IMR-90 (cell line): Measurements from ENCODE around the gene SP2. TPM values are rescaled to one million over a fixed set of nuclear protein-coding genes. Genes with fewer than 3 reads are reported as not detected.

Experiments
- ATAC-seq: fragments of 200-7000 bp; cut with Tn5 transposase; 2 replicates; pipeline ENCODE4 v1.9.1; 2020; ENCODE audit warnings: low read depth, mild to moderate bottlenecking, moderate library complexity
- BruUV-seq: library from RNA; stranded (reverse); fragments of 400-500 nt; replicated peaks from 2 replicates; lab custom pipeline; 2021; lab: Mats Ljungman, UMichigan
- CTCF ChIA-PET: fragments of 300-600 bp; formaldehyde crosslinking; extraction: SDS; loops from one replicate; lab custom pipeline; 2021; ENCODE audit warnings: antibody characterized with exemption; lab: Yijun Ruan, JAX
- POLR2A ChIA-PET: fragments of 300-600 bp; sonication (Branson Sonifier 250); formaldehyde crosslinking; loops from one replicate; lab custom pipeline; 2022; ENCODE audit warnings: antibody characterized with exemption; ENCODE audit not compliant: unreplicated experiment; lab: Charles Lee
- DNase-seq: peaks from one replicate; pipeline ENCODE4 v3.0.0; 2013
- H2AFZ ChIP-seq: replicated peaks from 2 replicates; pipeline ENCODE3; 2013; ENCODE audit warnings: low read length, mild to moderate bottlenecking; ENCODE audit not compliant: poor library complexity
- H2AK5ac ChIP-seq: 2 replicates; pipeline ENCODE4 v1.6.1; 2013; ENCODE audit warnings: low read depth, low read length, inconsistent platforms
- H2AK9ac ChIP-seq: replicated peaks from 2 replicates; pipeline ENCODE3; 2013; ENCODE audit warnings: mild to moderate bottlenecking, low read depth, low read length, moderate library complexity; ENCODE audit not compliant: poor library complexity
- H2BK120ac ChIP-seq: 2 replicates; pipeline ENCODE4 v1.6.1; 2013; ENCODE audit warnings: low read depth, low read length, inconsistent platforms
- H2BK15ac ChIP-seq: 3 replicates; pipeline ENCODE4 v1.6.1; 2013; ENCODE audit warnings: low read depth, low read length, inconsistent platforms
- H2BK20ac ChIP-seq: 2 replicates; pipeline ENCODE4 v1.6.1; 2013; ENCODE audit warnings: low read depth, mild to moderate bottlenecking, inconsistent platforms, low read length, moderate library complexity
- H2BK5ac ChIP-seq: 2 replicates; pipeline ENCODE4 v1.6.1; 2013; ENCODE audit warnings: mild to moderate bottlenecking, low read depth, low read length, inconsistent platforms; ENCODE audit not compliant: poor library complexity, severe bottlenecking
- H3K14ac ChIP-seq: replicated peaks from 2 replicates; pipeline ENCODE4 v1.6.1; 2013; ENCODE audit warnings: low read depth, low read length, inconsistent platforms
- H3K18ac ChIP-seq: 2 replicates; pipeline ENCODE4 v1.6.1; 2013; ENCODE audit warnings: low read depth, low read length, control low read depth
- H3K23ac ChIP-seq: 2 replicates; pipeline ENCODE4 v1.6.1; 2013; ENCODE audit warnings: low read depth, low read length, inconsistent platforms
- H3K27ac ChIP-seq: 2 replicates; pipeline ENCODE4 v1.5.1; 2013; ENCODE audit warnings: mild to moderate bottlenecking, control low read depth, low read length; ENCODE audit not compliant: insufficient read depth
- H3K27me3 ChIP-seq: 2 replicates; pipeline ENCODE4 v1.6.1; 2013; ENCODE audit warnings: low read length; ENCODE audit not compliant: control insufficient read depth, insufficient read depth
- H3K36me3 ChIP-seq: 2 replicates; pipeline ENCODE4 v1.6.1; 2013; ENCODE audit warnings: low read length, mixed read lengths; ENCODE audit not compliant: control insufficient read depth, insufficient read depth
- H3K4ac ChIP-seq: 2 replicates; pipeline ENCODE4 v1.6.1; 2013; ENCODE audit warnings: low read depth, low read length, inconsistent platforms
- H3K4me1 ChIP-seq: 2 replicates; pipeline ENCODE4 v1.6.1; 2013; ENCODE audit warnings: low read length, mixed read lengths; ENCODE audit not compliant: control insufficient read depth, insufficient read depth
- H3K4me2 ChIP-seq: 2 replicates; pipeline ENCODE4 v1.6.1; 2013; ENCODE audit warnings: low read depth, mild to moderate bottlenecking, control low read depth, low read length, moderate library complexity
- H3K4me3 ChIP-seq: 2 replicates; pipeline ENCODE4 v1.5.1; 2013; ENCODE audit warnings: low read depth, mild to moderate bottlenecking, control low read depth, low read length, moderate library complexity; ENCODE audit not compliant: insufficient read depth
- H3K56ac ChIP-seq: 2 replicates; pipeline ENCODE4 v1.6.1; 2013; ENCODE audit warnings: low read length, inconsistent platforms; ENCODE audit not compliant: insufficient read depth; ENCODE audit errors: extremely low read depth
- H3K79me1 ChIP-seq, 2 experiments: 2 replicates each; pipeline ENCODE4 v1.6.1; 2013; ENCODE audit warnings: low read length in 2 of 2, inconsistent platforms in 1 of 2, low read depth in 1 of 2
- H3K9ac ChIP-seq: 2 replicates; pipeline ENCODE4 v1.6.1; 2013; ENCODE audit warnings: low read depth, low read length, control low read depth
- H3K9me1 ChIP-seq: 2 replicates; pipeline ENCODE4 v1.6.1; 2013; ENCODE audit warnings: low read length, inconsistent platforms; ENCODE audit not compliant: insufficient read depth
- H3K9me3 ChIP-seq: 2 replicates; pipeline ENCODE4 v1.6.1; 2013; ENCODE audit warnings: low read length; ENCODE audit not compliant: control insufficient read depth, insufficient read depth
- H4K20me1 ChIP-seq: 2 replicates; pipeline ENCODE4 v1.6.1; 2013; ENCODE audit warnings: low read length, inconsistent platforms; ENCODE audit not compliant: insufficient read depth
- H4K5ac ChIP-seq: 2 replicates; pipeline ENCODE4 v1.6.1; 2013; ENCODE audit warnings: mild to moderate bottlenecking, low read depth, low read length, control low read depth
- H4K8ac ChIP-seq, 2 experiments: 2 replicates each; pipeline ENCODE4 v1.6.1; 2013; ENCODE audit warnings: low read depth in 2 of 2, low read length in 2 of 2, control low read depth in 1 of 2, inconsistent platforms in 1 of 2
- H4K91ac ChIP-seq: 2 replicates; pipeline ENCODE4 v1.6.1; 2013; ENCODE audit warnings: low read depth, low read length, inconsistent platforms; ENCODE audit not compliant: insufficient read depth
- CEBPB ChIP-seq: IDR thresholded peaks from 2 replicates; pipeline ENCODE4 v1.6.1; 2012; ENCODE audit warnings: low read depth, low read length, improper control_type of control experiment
- CHD1 ChIP-seq: IDR thresholded peaks from 2 replicates; pipeline ENCODE4 v1.6.1; 2012; ENCODE audit warnings: low read depth, low read length, improper control_type of control experiment
- FOS ChIP-seq: fragments of 150-350 bp; IDR thresholded peaks from 2 replicates; pipeline ENCODE4 v1.6.1; 2016; ENCODE audit warnings: low read depth, low read length
- MAFK ChIP-seq: IDR thresholded peaks from 2 replicates; pipeline ENCODE4 v1.6.1; 2012; ENCODE audit warnings: low read depth, low read length, improper control_type of control experiment
- NFE2L2 ChIP-seq: fragments of 150-350 bp; IDR thresholded peaks from 2 replicates; pipeline ENCODE4 v1.6.1; 2016; ENCODE audit warnings: low read depth, mild to moderate bottlenecking, low read length
- RFX5 ChIP-seq: IDR thresholded peaks from 2 replicates; pipeline ENCODE4 v1.8.0; 2012; ENCODE audit warnings: low read depth, mild to moderate bottlenecking, low read length, moderate library complexity
- WGBS, 2 experiments: methylation state at CpG; one replicate each; pipeline versions ENCODE4 v1.1.5 to v1.1.7; 2013; ENCODE audit warnings: missing lambda C conversion rate in 2 of 2; ENCODE audit not compliant: insufficient read length in 1 of 2; ENCODE audit errors: extremely low coverage in 2 of 2; 5-methylcytosine and 5-hydroxymethylcytosine counted together
- dilution Hi-C: fragments of 300-500 bp; cut with HindIII; formaldehyde crosslinking; loops from one replicate; pipeline ENCODE4 v1.14.3; 2018; ENCODE audit warnings: low sequenced_read_pairs; ENCODE audit not compliant: unreplicated experiment
- in situ Hi-C: fragments of 300-500 bp; cut with MboI; formaldehyde crosslinking; loops from 3 replicates; pipeline ENCODE4 v1.14.3; 2019; ENCODE audit warnings: low sequenced_read_pairs, inconsistent platforms, mixed read lengths
- intact Hi-C: fragments of 100-400 bp; cut with micrococcal nuclease; formaldehyde crosslinking; loops from 2 replicates; pipeline ENCODE4 v1.10.0; 2022
- polyA plus RNA-seq, 3 experiments: library from polyadenylated mRNA; depleted of rRNA; stranded (reverse); fragments of >200 nt; gene quantifications; 2 replicates each; pipeline ENCODE4 v1.2.3, GENCODE V29; 2012; ENCODE audit warnings: low replicate concordance in 1 of 3
- total RNA-seq: library from RNA; depleted of rRNA; stranded (reverse); fragments of >200 nt; gene quantifications from 2 replicates; pipeline ENCODE4 v1.2.3, GENCODE V29; 2012
- TF ChIP-seq, protein P1 (sequence below): conservative IDR thresholded peaks from 2 replicates; pipeline ENCODE4 v1.5.1; 2012; ENCODE audit warnings: mild to moderate bottlenecking, low read depth, low read length, improper control_type of control experiment

The SP2 gene
- total and polyA plus RNA-seq, 2 of the 4 experiments (the other 2 are of a cell fraction), result 0.72 to 13.8 TPM

DNA sequence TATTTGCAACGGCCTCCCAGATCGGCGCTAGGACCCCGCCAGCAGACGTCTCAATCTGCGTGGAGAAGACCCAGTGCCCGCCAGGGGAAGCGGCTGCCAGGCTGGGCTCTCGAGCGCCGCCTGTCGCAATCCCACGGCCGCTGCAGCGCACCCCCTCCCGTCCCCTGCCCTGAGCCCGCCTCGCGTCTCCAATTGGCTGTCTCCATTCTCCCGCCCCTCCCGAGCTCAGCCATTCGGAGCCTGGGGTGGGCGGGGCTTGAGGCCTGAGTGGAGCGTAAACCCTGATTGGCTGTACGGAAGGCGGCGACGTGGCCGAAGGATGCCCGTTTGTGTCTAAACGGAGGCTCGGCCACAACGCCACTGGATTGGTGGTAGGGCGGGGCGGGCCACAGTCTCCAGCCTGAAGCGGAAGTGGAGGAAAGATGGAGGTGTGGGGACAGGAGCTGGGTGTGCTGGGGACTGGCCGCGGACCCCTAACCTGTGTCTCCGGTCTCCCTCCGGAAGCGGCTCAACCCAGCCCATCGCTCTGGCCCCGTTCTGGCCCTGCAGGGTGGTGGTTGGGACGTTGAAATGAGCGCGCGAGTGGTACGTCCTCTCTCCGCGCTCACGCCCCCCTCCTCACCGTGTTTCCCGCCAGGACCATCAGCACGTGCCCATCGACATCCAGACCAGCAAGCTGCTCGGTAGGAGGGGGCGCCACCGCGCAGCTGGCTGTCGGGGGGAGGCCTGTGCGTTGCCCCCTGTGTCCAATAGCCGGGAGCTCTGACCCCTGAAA, 74.9 kb downstream of the SP2 start, which contains the start of gene CDK5RAP3 (continued):
- TF ChIP-seq, protein P1, sequence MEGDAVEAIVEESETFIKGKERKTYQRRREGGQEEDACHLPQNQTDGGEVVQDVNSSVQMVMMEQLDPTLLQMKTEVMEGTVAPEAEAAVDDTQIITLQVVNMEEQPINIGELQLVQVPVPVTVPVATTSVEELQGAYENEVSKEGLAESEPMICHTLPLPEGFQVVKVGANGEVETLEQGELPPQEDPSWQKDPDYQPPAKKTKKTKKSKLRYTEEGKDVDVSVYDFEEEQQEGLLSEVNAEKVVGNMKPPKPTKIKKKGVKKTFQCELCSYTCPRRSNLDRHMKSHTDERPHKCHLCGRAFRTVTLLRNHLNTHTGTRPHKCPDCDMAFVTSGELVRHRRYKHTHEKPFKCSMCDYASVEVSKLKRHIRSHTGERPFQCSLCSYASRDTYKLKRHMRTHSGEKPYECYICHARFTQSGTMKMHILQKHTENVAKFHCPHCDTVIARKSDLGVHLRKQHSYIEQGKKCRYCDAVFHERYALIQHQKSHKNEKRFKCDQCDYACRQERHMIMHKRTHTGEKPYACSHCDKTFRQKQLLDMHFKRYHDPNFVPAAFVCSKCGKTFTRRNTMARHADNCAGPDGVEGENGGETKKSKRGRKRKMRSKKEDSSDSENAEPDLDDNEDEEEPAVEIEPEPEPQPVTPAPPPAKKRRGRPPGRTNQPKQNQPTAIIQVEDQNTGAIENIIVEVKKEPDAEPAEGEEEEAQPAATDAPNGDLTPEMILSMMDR, result peak; percentile 99
- TF ChIP-seq FOS (no peak), NFE2L2 (0 out of 2 replicates have a peak, but pooled peaks have one; percentile 2)

DNA sequence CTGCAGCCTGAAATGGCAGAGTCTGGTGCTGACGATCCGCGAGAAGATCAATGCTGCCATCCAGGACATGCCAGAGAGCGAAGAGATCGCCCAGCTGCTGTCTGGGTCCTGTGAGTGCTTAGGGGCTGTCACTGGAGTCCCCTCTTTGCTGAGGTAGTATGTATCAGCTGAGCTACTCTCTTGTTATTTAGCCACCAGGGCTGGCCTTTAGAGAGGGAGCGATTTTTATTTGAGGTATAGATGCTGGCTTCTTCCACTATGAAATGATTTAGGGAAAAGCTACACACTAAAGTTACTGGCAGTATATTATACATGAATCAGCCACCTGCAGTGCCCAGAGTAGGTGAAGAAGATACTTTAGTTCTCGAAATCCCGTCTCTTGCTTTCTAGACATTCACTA, 77.5 kb downstream of the SP2 start:
- dilution Hi-C loops, result no loop called here
- peaks cover 23% of the 10 kb centered on the region for H3K36me3 ChIP-seq
- H3K27ac ChIP-seq, result no peak overlapping the region

More for the DNA sequence above, 77.5 kb downstream of the SP2 start:
- Histone ChIP-seq H3K23ac (no peak overlapping the region), H3K79me1 (peaks cover 14 to 33% of the 10 kb centered on the region in 2 experiments), H3K14ac (no peak overlapping the region), H3K9me1 (peaks cover 10% of the 10 kb centered on the region), H3K4me3 (no peak overlapping the region), H3K9me3 (no peaks in the 10 kb centered on the region), H4K8ac (no peak overlapping the region), H2BK120ac (no peak overlapping the region), H4K91ac (no peak overlapping the region), H3K4ac (no peak overlapping the region), H3K18ac (no peak overlapping the region), H3K56ac (no peak overlapping the region), H3K4me1 (peaks cover 10% of the 10 kb centered on the region), H3K27me3 (no peaks in the 10 kb centered on the region), H2AK5ac (no peak overlapping the region), H2BK15ac (no peak overlapping the region), H2AFZ (no peak overlapping the region), H3K4me2 (no peak overlapping the region), H4K20me1 (no peaks in the 10 kb centered on the region), H2BK20ac (no peak overlapping the region), H4K5ac (no peak overlapping the region), H2BK5ac (no peak overlapping the region), H2AK9ac (no peak overlapping the region), H3K9ac (no peak overlapping the region)
- in situ Hi-C loops (no loop called here), intact Hi-C loops (no loop called here)
- ATAC-seq, result no peak
- TF ChIP-seq CHD1, result no peak
- TF ChIP-seq MAFK, result no peak
- TF ChIP-seq RFX5, result no peak
- no peak for TF ChIP-seq FOS
- TF ChIP-seq CEBPB, result no peak
- TF ChIP-seq NFE2L2, result no peak
- no TSS peak for BruUV-seq
- ChIA-PET POLR2A (no interaction called here), CTCF (no interaction called here)
- 100% methylated on average over 3 of the region's 8 CpGs; no CpG with 5 or more reads in 1 of the 2 experiments for WGBS, 2 experiments
- no peak for DNase-seq
